Stimulated activated CD4-positive, alpha-beta T cell treated with anti-CD3 and anti-CD28 coated beads, TNF-alpha, amount 100 ng/mL, for 48 hours (primary cell): ENCODE results near the gene TPBGL.

Experiments
- DNase-seq, 3 donors: peaks; one replicate each; pipeline ENCODE4 v3.0.0-alpha.2; 2020; ENCODE audit warnings: low read depth in 3 of 3

Gene TPBGL

GRCh38 chr11:75291741-75292140 lies 51.2 kb downstream of the TPBGL start:
- DNase-seq = no peak

GRCh38 chr11:75292943-75293342 lies 52.4 kb downstream of the TPBGL start:
- DNase-seq = no peak
